NCI-H526 treated with DMSO at 0.1 percent for 48 hours (cell line): ENCODE results near the gene BTBD6.

Experiments used
- DNase-seq: peaks from one replicate; lab custom pipeline; 2025; lab: John Stamatoyannopoulos, UW

Gene BTBD6

GRCh38 chr14:105211086-105211757, 37.1 kb upstream of the BTBD6 start:
- no peak for DNase-seq

GRCh38 chr14:105211758-105212089, 36.6 kb upstream of the BTBD6 start:
- DNase-seq: no peak

GRCh38 chr14:105212541-105213300, 35.6 kb upstream of the BTBD6 start:
- DNase-seq: no peak

GRCh38 chr14:105213361-105213760, 35.0 kb upstream of the BTBD6 start:
- no peak for DNase-seq

- no peak for DNase-seq
Observed at GRCh38 chr14:105214324-105214915, 33.9 kb upstream of the BTBD6 start.

GRCh38 chr14:105215602-105216001, 32.7 kb upstream of the BTBD6 start:
- DNase-seq: no peak

- no peak for DNase-seq
Observed at GRCh38 chr14:105216490-105217247, 31.7 kb upstream of the BTBD6 start.

GRCh38 chr14:105217774-105218173, 30.6 kb upstream of the BTBD6 start:
- DNase-seq: no peak

- DNase-seq: no peak
Observed at GRCh38 chr14:105218611-105219010, 29.7 kb upstream of the BTBD6 start.

GRCh38 chr14:105219043-105219612, 29.2 kb upstream of the BTBD6 start:
- no peak for DNase-seq

- no peak for DNase-seq
Observed at GRCh38 chr14:105219753-105220152, 28.6 kb upstream of the BTBD6 start.

GRCh38 chr14:105220699-105221597, 27.4 kb upstream of the BTBD6 start:
- DNase-seq: no peak

- DNase-seq: no peak
Observed at GRCh38 chr14:105221598-105222178, 26.6 kb upstream of the BTBD6 start.

GRCh38 chr14:105223260-105223659, 25.1 kb upstream of the BTBD6 start:
- DNase-seq: no peak

- no peak for DNase-seq
Observed at GRCh38 chr14:105223770-105224544, 24.4 kb upstream of the BTBD6 start.

- no peak for DNase-seq
Observed at GRCh38 chr14:105224845-105225570, 23.3 kb upstream of the BTBD6 start.

- DNase-seq: no peak
Observed at GRCh38 chr14:105226198-105226597, 22.1 kb upstream of the BTBD6 start.

GRCh38 chr14:105227346-105227745, 21.0 kb upstream of the BTBD6 start:
- DNase-seq: no peak

GRCh38 chr14:105228562-105228961, 19.8 kb upstream of the BTBD6 start:
- no peak for DNase-seq
